Liver (tissue), 3 donors: Measurements from ENCODE around the gene AJAP1.

Source experiments
- ATF3 ChIP-seq: IDR thresholded peaks from 2 replicates; pipeline ENCODE4 v1.6.1; 2016; ENCODE audit warnings: antibody characterized with exemption
- CTCF ChIP-seq: fragments of 150-350 bp; IDR thresholded peaks from 2 replicates; pipeline ENCODE4 v1.5.1; 2017; ENCODE audit warnings: improper control_type of control experiment, low read depth, low read length; ENCODE audit not compliant: missing input control
- MAX ChIP-seq: IDR thresholded peaks from 2 replicates; pipeline ENCODE4 v1.6.1; 2016; ENCODE audit warnings: antibody characterized with exemption
- TAF1 ChIP-seq: conservative IDR thresholded peaks from 2 replicates; pipeline ENCODE4 v1.6.1; 2016; ENCODE audit warnings: antibody characterized with exemption, mild to moderate bottlenecking
- donor health status: healthy.
- donor health status: healthy.

GRCh38 chr1:4716406-4716805 lies 62.0 kb downstream of the AJAP1 start:
- TF ChIP-seq TAF1 (no peak), CTCF (no peak), ATF3 (no peak), MAX (no peak)
